DOHH2 (cell line): ENCODE data around the gene SLC4A11.

Source experiments
- H3F3A ChIP-seq: fragments of 200-600 bp; sonication (generic), shearing (Covaris generic); 2 replicates; pipeline ENCODE4 v1.6.0; 2016; ENCODE audit warnings: antibody characterized with exemption, mild to moderate bottlenecking; ENCODE audit not compliant: control insufficient read depth, insufficient read depth
- H3K27ac ChIP-seq: fragments of 200-600 bp; sonication (generic); 2 replicates; pipeline ENCODE4 v1.5.1; 2014; ENCODE audit warnings: low read depth, mild to moderate bottlenecking, low read length, moderate library complexity
- H3K27me3 ChIP-seq: fragments of 200-600 bp; sonication (generic); 2 replicates; pipeline ENCODE4 v1.6.1; 2014; ENCODE audit warnings: mild to moderate bottlenecking, low read length, mixed read lengths; ENCODE audit not compliant: control insufficient read depth
- H3K36me3 ChIP-seq: fragments of 200-600 bp; sonication (generic); 2 replicates; pipeline ENCODE4 v1.6.1; 2014; ENCODE audit warnings: mild to moderate bottlenecking, low read length, moderate library complexity, mixed read lengths; ENCODE audit not compliant: control insufficient read depth
- H3K4me1 ChIP-seq: fragments of 200-600 bp; sonication (generic); 2 replicates; pipeline ENCODE4 v1.6.1; 2014; ENCODE audit warnings: mild to moderate bottlenecking, low read length, mixed read lengths; ENCODE audit not compliant: control insufficient read depth
- H3K4me2 ChIP-seq: fragments of 200-600 bp; sonication (generic); 2 replicates; pipeline ENCODE4 v1.6.0; 2014; ENCODE audit warnings: mild to moderate bottlenecking, low read length, moderate library complexity
- H3K4me3 ChIP-seq: fragments of 200-600 bp; sonication (generic); 2 replicates; pipeline ENCODE4 v1.5.1; 2014; ENCODE audit warnings: mild to moderate bottlenecking, low read length, mixed read lengths
- H3K79me2 ChIP-seq: fragments of 200-600 bp; sonication (generic); 2 replicates; pipeline ENCODE4 v1.6.1; 2014; ENCODE audit warnings: mild to moderate bottlenecking, low read length, mixed read lengths; ENCODE audit not compliant: control insufficient read depth
- H3K9me2 ChIP-seq: fragments of 200-600 bp; sonication (generic); replicated peaks from 2 replicates; pipeline ENCODE4 v1.6.1; 2014; ENCODE audit warnings: mild to moderate bottlenecking, low read length, mixed read lengths; ENCODE audit not compliant: control insufficient read depth
- H3K9me3 ChIP-seq: fragments of 200-600 bp; sonication (generic); 2 replicates; pipeline ENCODE4 v1.6.1; 2014; ENCODE audit warnings: antibody characterized with exemption, low read length, mixed read lengths; ENCODE audit not compliant: control insufficient read depth, insufficient read depth
- H4K20me1 ChIP-seq: fragments of 200-600 bp; sonication (generic); 2 replicates; pipeline ENCODE4 v1.6.0; 2014; ENCODE audit warnings: low read depth, mild to moderate bottlenecking, antibody characterized with exemption, low read length, moderate library complexity; ENCODE audit not compliant: control insufficient read depth, insufficient read depth
- EZH2phosphoT487 ChIP-seq: fragments of 200-600 bp; sonication (generic); IDR thresholded peaks from 2 replicates; pipeline ENCODE4 v1.6.1; 2017; ENCODE audit warnings: borderline replicate concordance, mild to moderate bottlenecking, antibody characterized with exemption, low read length, moderate library complexity, mixed read lengths
- TF ChIP-seq, protein P1 (sequence below): fragments of 200-600 bp; sonication (generic); IDR thresholded peaks from one replicate; pipeline ENCODE4 v1.5.1; 2014; ENCODE audit warnings: antibody characterized with exemption, mild to moderate bottlenecking, low read depth, low read length; ENCODE audit not compliant: poor library complexity, severe bottlenecking

Gene SLC4A11

DNA sequence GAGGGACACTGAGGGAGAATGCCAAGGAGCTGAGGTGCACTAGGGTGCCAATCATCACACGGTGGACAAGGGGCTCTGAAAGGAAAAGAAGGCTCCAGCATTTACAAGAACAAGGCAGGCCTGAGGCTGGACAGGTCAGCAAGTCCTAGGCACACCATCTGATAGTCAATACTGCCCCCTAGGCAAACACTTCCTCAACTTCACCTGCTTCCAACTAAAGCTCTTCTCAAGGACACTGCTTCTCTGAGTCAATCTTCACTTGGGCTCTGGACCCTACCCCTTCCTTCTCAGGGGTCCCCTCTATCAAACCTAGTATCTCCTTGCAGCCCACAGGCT is 37.7 kb upstream of the SLC4A11 start:
- no peak overlapping the region for H3K27ac ChIP-seq
- peaks cover 16% of the 10 kb centered on the region for H3K27me3 ChIP-seq
- H3K9me2 ChIP-seq, result no peaks in the 10 kb centered on the region
- TF ChIP-seq, protein P1, sequence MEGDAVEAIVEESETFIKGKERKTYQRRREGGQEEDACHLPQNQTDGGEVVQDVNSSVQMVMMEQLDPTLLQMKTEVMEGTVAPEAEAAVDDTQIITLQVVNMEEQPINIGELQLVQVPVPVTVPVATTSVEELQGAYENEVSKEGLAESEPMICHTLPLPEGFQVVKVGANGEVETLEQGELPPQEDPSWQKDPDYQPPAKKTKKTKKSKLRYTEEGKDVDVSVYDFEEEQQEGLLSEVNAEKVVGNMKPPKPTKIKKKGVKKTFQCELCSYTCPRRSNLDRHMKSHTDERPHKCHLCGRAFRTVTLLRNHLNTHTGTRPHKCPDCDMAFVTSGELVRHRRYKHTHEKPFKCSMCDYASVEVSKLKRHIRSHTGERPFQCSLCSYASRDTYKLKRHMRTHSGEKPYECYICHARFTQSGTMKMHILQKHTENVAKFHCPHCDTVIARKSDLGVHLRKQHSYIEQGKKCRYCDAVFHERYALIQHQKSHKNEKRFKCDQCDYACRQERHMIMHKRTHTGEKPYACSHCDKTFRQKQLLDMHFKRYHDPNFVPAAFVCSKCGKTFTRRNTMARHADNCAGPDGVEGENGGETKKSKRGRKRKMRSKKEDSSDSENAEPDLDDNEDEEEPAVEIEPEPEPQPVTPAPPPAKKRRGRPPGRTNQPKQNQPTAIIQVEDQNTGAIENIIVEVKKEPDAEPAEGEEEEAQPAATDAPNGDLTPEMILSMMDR, result peak; percentile 57
- TF ChIP-seq EZH2phosphoT487, result no peak
- no peaks in the 10 kb centered on the region for H3K4me1 ChIP-seq
- H4K20me1 ChIP-seq, result no peaks in the 10 kb centered on the region
- no peak overlapping the region for H3K4me3 ChIP-seq
- H3K9me3 ChIP-seq, result no peaks in the 10 kb centered on the region
- no peaks in the 10 kb centered on the region for H3K79me2 ChIP-seq
- H3F3A ChIP-seq, result no peaks in the 10 kb centered on the region
- H3K4me2 ChIP-seq, result no peak overlapping the region
- no peaks in the 10 kb centered on the region for H3K36me3 ChIP-seq

DNA sequence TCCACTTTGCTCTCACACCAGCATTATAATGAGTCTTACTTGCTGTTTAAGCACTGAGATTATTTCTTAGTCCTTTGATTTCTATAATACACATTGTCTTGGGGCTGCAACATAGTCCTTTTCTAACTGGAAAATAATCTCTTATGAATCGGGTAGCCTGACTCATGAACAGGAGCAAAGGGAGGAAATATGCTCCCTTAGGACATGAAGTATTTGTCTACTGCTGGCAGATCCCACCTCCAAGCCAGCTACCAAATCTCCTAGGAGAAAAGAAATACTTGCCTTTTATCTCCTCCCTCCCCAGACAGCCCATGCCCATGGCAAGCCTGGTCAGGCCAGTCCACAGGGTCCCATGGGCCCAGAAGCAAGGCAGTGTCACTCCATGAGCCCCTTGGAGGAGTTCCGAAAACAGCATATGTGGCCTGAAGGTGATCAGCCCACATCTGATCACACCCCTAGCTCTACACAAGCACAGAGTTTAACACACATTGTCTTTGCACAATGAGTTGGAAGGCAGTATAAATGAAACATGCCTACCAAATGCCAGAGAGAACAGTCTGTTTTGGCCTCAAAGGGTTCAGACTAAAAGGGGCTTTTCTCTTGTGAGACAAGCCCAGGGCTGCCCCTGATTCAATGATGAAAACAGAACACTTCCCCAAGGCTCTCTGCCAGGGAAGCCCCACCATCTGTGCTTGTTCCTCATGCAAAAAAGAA is 37.1 kb upstream of the SLC4A11 start:
- Histone ChIP-seq H3K36me3 (no peaks in the 10 kb centered on the region), H4K20me1 (no peaks in the 10 kb centered on the region)

DNA sequence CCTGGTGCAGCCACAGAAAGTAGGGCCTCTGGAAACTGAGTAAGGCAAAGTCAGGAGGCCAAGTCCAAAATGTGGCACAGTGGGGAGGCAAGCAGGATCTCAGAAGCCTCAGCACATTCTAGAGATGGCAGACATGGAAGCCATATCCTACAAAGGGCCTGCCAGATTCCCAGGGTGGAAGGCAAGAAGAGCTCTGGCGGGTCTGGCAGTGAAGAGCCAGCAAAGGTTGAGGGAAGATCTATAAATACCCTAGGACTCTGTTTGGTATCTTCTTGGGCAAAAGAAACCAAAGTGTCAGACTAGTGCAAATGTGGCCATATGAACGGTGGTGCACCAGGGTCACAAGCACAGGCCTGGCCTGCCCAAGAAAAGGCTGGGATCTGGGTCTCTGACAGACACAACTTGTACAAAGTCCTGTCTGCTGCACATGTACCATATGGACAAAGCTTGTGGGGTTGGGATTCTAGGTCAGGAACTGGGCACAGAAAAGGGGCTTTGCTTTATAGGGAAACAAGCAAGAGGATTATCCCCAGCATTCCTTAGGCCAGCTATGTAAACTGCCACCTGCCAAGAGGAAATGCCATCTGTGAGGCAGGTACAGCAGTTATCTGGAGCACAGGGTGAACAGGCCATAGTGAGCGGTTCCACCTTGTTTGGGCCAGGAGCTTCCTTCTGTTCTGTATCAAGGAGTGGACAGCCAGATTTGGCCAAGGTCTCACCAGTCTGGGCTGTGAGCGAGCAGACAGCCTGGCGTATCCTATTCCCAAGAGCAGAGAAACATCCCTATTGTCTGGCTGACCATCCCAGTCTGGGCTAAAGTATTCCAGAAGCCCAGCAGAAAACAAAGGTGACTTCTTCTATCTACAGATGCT is 36.3 kb upstream of the SLC4A11 start:
- H3K36me3 ChIP-seq, result no peaks in the 10 kb centered on the region
- no peaks in the 10 kb centered on the region for H3F3A ChIP-seq
- H3K27me3 ChIP-seq, result peaks cover 13% of the 10 kb centered on the region
- H3K27ac ChIP-seq, result no peak overlapping the region
- H3K4me2 ChIP-seq, result no peak overlapping the region
- H4K20me1 ChIP-seq, result no peaks in the 10 kb centered on the region
- no peaks in the 10 kb centered on the region for H3K79me2 ChIP-seq
- H3K9me2 ChIP-seq, result no peaks in the 10 kb centered on the region
- TF ChIP-seq, protein P1, result no peak
- no peaks in the 10 kb centered on the region for H3K4me1 ChIP-seq
- H3K9me3 ChIP-seq, result no peaks in the 10 kb centered on the region
- no peak overlapping the region for H3K4me3 ChIP-seq

More for the DNA sequence above, 37.1 kb upstream of the SLC4A11 start:
- TF ChIP-seq, protein P1, result no peak
- TF ChIP-seq EZH2phosphoT487, result no peak
- H3K27me3 ChIP-seq, result peaks cover 13% of the 10 kb centered on the region
- no peaks in the 10 kb centered on the region for H3K9me3 ChIP-seq
- H3K79me2 ChIP-seq, result no peaks in the 10 kb centered on the region
- H3K9me2 ChIP-seq, result no peaks in the 10 kb centered on the region
- no peak overlapping the region for H3K4me3 ChIP-seq
- H3K4me2 ChIP-seq, result no peak overlapping the region
- H3K27ac ChIP-seq, result no peak overlapping the region
- no peaks in the 10 kb centered on the region for H3K4me1 ChIP-seq
- no peaks in the 10 kb centered on the region for H3F3A ChIP-seq
